HepG2 (cell line): ENCODE results near the gene C1RL. TPM values are rescaled to one million over a fixed set of nuclear protein-coding genes. Genes with fewer than 3 reads are reported as not detected.

Experiments
- ATAC-seq: fragments of 200-7000 bp; cut with Tn5 transposase; 3 replicates; pipeline ENCODE4 v1.9.1; 2020; ENCODE audit warnings: mild to moderate bottlenecking, moderate library complexity
- BruUV-seq: library from RNA; stranded (reverse); fragments of 400-500 nt; replicated peaks from 2 replicates; lab custom pipeline; 2021; lab: Mats Ljungman, UMichigan
- CTCF ChIA-PET: fragments of 300-600 bp; formaldehyde crosslinking; extraction: SDS; loops from one replicate; lab custom pipeline; 2021; ENCODE audit warnings: low total read pairs, inconsistent platforms, low intra/inter-chr PET ratio; lab: Yijun Ruan, JAX
- POLR2A ChIA-PET: fragments of 350-600 bp; sonication (Branson Sonifier 250); formaldehyde crosslinking; loops from one replicate; lab custom pipeline; 2020; ENCODE audit warnings: antibody characterized with exemption, inconsistent platforms; lab: Yijun Ruan, JAX
- DNase-seq: peaks from one replicate; pipeline ENCODE4 v3.0.0-alpha.2; 2015; ENCODE audit warnings: low spot score
- FAIRE-seq: peaks from 3 replicates; lab custom pipeline; 2011; peaks lifted over from hg19 to GRCh38; lab: Jason Lieb, UNC
- H2AFZ ChIP-seq: one replicate; pipeline ENCODE4 v1.6.1; 2011; ENCODE audit warnings: low read length, inconsistent platforms
- H3K27ac ChIP-seq: fragments of 300-600 bp; 3 replicates; pipeline ENCODE4 v1.8.0; 2011; ENCODE audit warnings: mixed run types, mild to moderate bottlenecking, mixed read lengths, low read length, inconsistent platforms; ENCODE audit not compliant: insufficient read depth; ENCODE audit errors: extremely low read length
- H3K27me3 ChIP-seq, 2 experiments: fragments of 200-600 bp in 1 of 2; 2 replicates in 1 of 2; 3 replicates in 1 of 2; pipeline versions ENCODE4 v1.6.0 to v1.8.0; 2011; ENCODE audit warnings: low read length in 2 of 2, mild to moderate bottlenecking in 2 of 2, moderate library complexity in 2 of 2, inconsistent platforms in 1 of 2; ENCODE audit not compliant: insufficient read depth in 2 of 2, control insufficient read depth in 1 of 2
- H3K36me3 ChIP-seq, 2 experiments: fragments of 200-600 bp in 1 of 2; replicated peaks in 1 of 2; 2 replicates in 1 of 2; 3 replicates in 1 of 2; pipeline versions ENCODE4 v1.5.1 to v1.8.0; 2011; ENCODE audit warnings: low read length in 2 of 2, inconsistent platforms in 1 of 2; ENCODE audit not compliant: insufficient read depth in 2 of 2, control insufficient read depth in 1 of 2
- H3K4me1 ChIP-seq: 2 replicates; pipeline ENCODE4 v1.5.1; 2012; ENCODE audit warnings: low read length, inconsistent platforms; ENCODE audit not compliant: insufficient read depth
- H3K4me2 ChIP-seq: 2 replicates; pipeline ENCODE4 v1.6.0; 2011; ENCODE audit warnings: low read depth, low read length, inconsistent platforms
- H3K4me3 ChIP-seq, 3 experiments: fragments of 200-600 bp in 1 of 3; sonication (generic), shearing (Covaris generic) in 1 of 3; replicated peaks in 1 of 3; 2 replicates each; pipeline ENCODE4 v1.5.1; 2011 to 2016; ENCODE audit warnings: low read length in 3 of 3, inconsistent platforms in 2 of 3, low read depth in 2 of 3, mild to moderate bottlenecking in 2 of 3, control low read depth in 1 of 3, mixed read lengths in 1 of 3; ENCODE audit not compliant: insufficient read depth in 1 of 3
- H3K79me2 ChIP-seq: one replicate; pipeline ENCODE4 v1.6.1; 2011; ENCODE audit warnings: low read length, inconsistent platforms; ENCODE audit not compliant: insufficient read depth
- H3K9ac ChIP-seq: 2 replicates; pipeline ENCODE4 v1.6.0; 2011; ENCODE audit warnings: mild to moderate bottlenecking, low read depth, low read length, inconsistent platforms; ENCODE audit not compliant: insufficient read depth
- H3K9me3 ChIP-seq: 2 replicates; pipeline ENCODE4 v1.5.1; 2012; ENCODE audit warnings: mild to moderate bottlenecking, low read length
- H4K20me1 ChIP-seq: 2 replicates; pipeline ENCODE4 v1.6.0; 2011; ENCODE audit warnings: inconsistent platforms, mild to moderate bottlenecking, low read length, moderate library complexity; ENCODE audit not compliant: insufficient read depth
- ARID2 ChIP-seq: sonication (generic); formaldehyde crosslinking; IDR thresholded peaks from 2 replicates; pipeline ENCODE4 v1.8.1; 2022; ENCODE audit warnings: mild to moderate bottlenecking, missing genetic modification reagents, borderline replicate concordance
- ATF7 ChIP-seq, 2 experiments: fragments of 450-650 bp in 1 of 2; sonication (generic) in 1 of 2; formaldehyde crosslinking in 1 of 2; IDR thresholded peaks; 2 replicates each; pipeline versions ENCODE4 v1.4.0 to v1.6.1; 2016 to 2020; ENCODE audit warnings: antibody characterized with exemption in 1 of 2, mild to moderate bottlenecking in 1 of 2, missing genetic modification reagents in 1 of 2
- CREB1 ChIP-seq, 2 experiments: fragments of 450-650 bp in 1 of 2; IDR thresholded peaks; 2 replicates each; pipeline ENCODE4 v1.6.1; 2016 to 2017; ENCODE audit warnings: control low read depth in 1 of 2, mild to moderate bottlenecking in 1 of 2, missing compliant biosample characterization in 1 of 2, missing genetic modification characterization in 1 of 2
- FLYWCH1 ChIP-seq: sonication (generic); formaldehyde crosslinking; IDR thresholded peaks from 2 replicates; pipeline ENCODE4 v1.8.1; 2023; ENCODE audit warnings: mild to moderate bottlenecking, missing genetic modification reagents
- FOXA1 ChIP-seq, 2 experiments: fragments of 450-650 bp in 1 of 2; sonication (generic) in 1 of 2; formaldehyde crosslinking in 1 of 2; IDR thresholded peaks; 2 replicates each; pipeline versions ENCODE4 v1.4.0 to v1.6.1; 2016 to 2020; ENCODE audit warnings: missing genetic modification reagents in 1 of 2
- FOXP1 ChIP-seq, 2 experiments: fragments of 450-650 bp in 1 of 2; IDR thresholded peaks; 2 replicates each; pipeline ENCODE4 v1.6.1; 2017 to 2018; ENCODE audit warnings: antibody characterized with exemption in 1 of 2
- LCORL ChIP-seq, 2 experiments: fragments of 450-650 bp in 1 of 2; sonication (generic) in 1 of 2; formaldehyde crosslinking in 1 of 2; IDR thresholded peaks; 2 replicates each; pipeline versions ENCODE4 v1.5.0 to v1.6.1; 2017 to 2020; ENCODE audit warnings: antibody characterized with exemption in 1 of 2, missing genetic modification reagents in 1 of 2
- MED1 ChIP-seq: sonication (generic); formaldehyde crosslinking; IDR thresholded peaks from 2 replicates; pipeline ENCODE4 v1.4.0; 2020; ENCODE audit warnings: missing genetic modification reagents
- PCBP2 ChIP-seq: fragments of 200-400 bp; formaldehyde crosslinking; optimal IDR thresholded peaks from 2 replicates; pipeline ENCODE3; 2018; ENCODE audit warnings: low read length, low read depth; ENCODE audit not compliant: poor library complexity, severe bottlenecking
- PHB2 ChIP-seq: fragments of 450-650 bp; IDR thresholded peaks from 2 replicates; pipeline ENCODE4 v1.6.1; 2018; ENCODE audit not compliant: partially characterized antibody
- PRMT3 ChIP-seq: sonication (generic); formaldehyde crosslinking; IDR thresholded peaks from 2 replicates; pipeline ENCODE4 v1.8.1; 2022; ENCODE audit warnings: low read depth, mild to moderate bottlenecking, moderate library complexity, missing genetic modification reagents, borderline replicate concordance
- ZFY ChIP-seq: sonication (generic); formaldehyde crosslinking; IDR thresholded peaks from 2 replicates; pipeline ENCODE4 v1.4.0; 2020; ENCODE audit warnings: missing genetic modification reagents
- WGBS: methylation state at CpG from one replicate; pipeline ENCODE4 v1.1.6; 2017; ENCODE audit warnings: low lambda C conversion rate; 5-methylcytosine and 5-hydroxymethylcytosine counted together
- in situ Hi-C: cut with HindIII; loops from 2 replicates; pipeline ENCODE4 v1.10.0; 2017; ENCODE audit warnings: low pct_unique_long_range_greater_than_20kb; ENCODE audit not compliant: extremely low pct_ligation_motif_present
- intact Hi-C: fragments of 100-400 bp; cut with micrococcal nuclease; formaldehyde crosslinking; loops from one replicate; pipeline ENCODE4 v1.10.0; 2022; ENCODE audit not compliant: unreplicated experiment
- polyA plus RNA-seq, 8 experiments: library from polyadenylated mRNA; depleted of rRNA in 3 of 8; stranded (reverse) in 7 of 8; unstranded in 1 of 8; fragments of >200 nt; fragmentation: Illumina TruSeq in 4 of 8; extraction: Trizol in 4 of 8; gene quantifications; 2 replicates each; pipeline versions ENCODE4 v1.2.1 to v1.2.3, GENCODE V29; 2011 to 2016; ENCODE audit warnings: low read depth in 4 of 8, missing spikeins in 1 of 8, mixed read lengths in 1 of 8; ENCODE audit not compliant: insufficient read depth in 1 of 8
- total RNA-seq, 5 experiments: library from RNA; depleted of rRNA; stranded (reverse); fragments of >200 nt; fragmentation: Illumina TruSeq; extraction: Trizol; gene quantifications; 2 replicates each; pipeline ENCODE4 v1.2.3, GENCODE V29; 2016; ENCODE audit warnings: low read depth in 1 of 5
- TF ChIP-seq, protein P1 (sequence below): sonication (generic); formaldehyde crosslinking; IDR thresholded peaks from 2 replicates; pipeline ENCODE4 v1.4.0; 2020; ENCODE audit warnings: missing genetic modification reagents, borderline replicate concordance

Gene C1RL
- total and polyA plus RNA-seq, 2 of the 13 experiments (the other 11 are each of a cell fraction or from before 2014, with no cell fraction given), result 28.9 to 53.1 TPM

DNA sequence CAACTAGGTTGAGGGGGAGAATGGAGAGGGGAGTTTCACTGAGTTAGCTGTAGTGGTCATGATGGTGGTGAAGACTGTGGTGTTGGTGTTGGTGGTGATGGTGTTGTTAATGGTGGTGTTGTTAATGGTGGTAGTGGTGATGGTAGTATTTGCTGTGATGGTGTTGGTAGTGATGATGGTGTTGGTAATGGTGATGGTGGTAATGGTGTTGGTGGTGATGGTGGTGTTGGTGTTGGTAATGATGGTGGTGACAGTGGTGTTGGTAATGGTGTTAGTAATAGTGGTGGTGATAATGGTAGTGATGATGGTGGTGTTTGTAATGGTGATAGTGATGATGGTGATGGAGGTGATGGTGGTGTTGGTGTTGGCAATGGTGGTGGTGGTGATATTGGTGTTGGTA lies 25.9 kb downstream of the C1RL start:
- H3K9ac ChIP-seq, result no peak overlapping the region
- H4K20me1 ChIP-seq, result no peaks in the 10 kb centered on the region
- ATAC-seq, result no peak
- H3K4me1 ChIP-seq, result peaks cover 25% of the 10 kb centered on the region
- H3K9me3 ChIP-seq, result peaks cover 12% of the 10 kb centered on the region; the same call in 1 of the 2 replicates
- POLR2A ChIA-PET, result no interaction called here
- FAIRE-seq, result no peak
- DNase-seq, result no peak
- H3K4me3 ChIP-seq, result no peak overlapping the region
- intact Hi-C loops (no loop called here), in situ Hi-C loops (no loop called here)
- no TSS peak for BruUV-seq
- no peaks in the 10 kb centered on the region for H3K27me3 ChIP-seq
- H3K4me2 ChIP-seq, result no peak overlapping the region
- no peaks in the 10 kb centered on the region for H3K36me3 ChIP-seq
- CTCF ChIA-PET, result interaction anchor here (1.3 kb wide), 1 partner anchor 9 kb away, joined by 3 read pairs; the partner anchor contains the start of gene C1R
- TF ChIP-seq ATF7 (IDR thresholded peaks at IDR 0.05), result 0 out of 2 replicates have a peak, but pooled peaks have one; percentile 10
- TF ChIP-seq ATF7 (CRISPR knock-in tag; IDR thresholded peaks at IDR 0.05), result no peak
- TF ChIP-seq FOXA1 (IDR thresholded peaks at IDR 0.05), result peak; percentile 18; the same call in 1 of the 2 replicates
- TF ChIP-seq FOXA1 (CRISPR knock-in tag; IDR thresholded peaks at IDR 0.05), result no peak
- peak; percentile 84 for TF ChIP-seq PHB2
- no peak for TF ChIP-seq MED1 (CRISPR knock-in tag)
- TF ChIP-seq PRMT3 (CRISPR knock-in tag), result no peak
- TF ChIP-seq LCORL (IDR thresholded peaks at IDR 0.05), result 0 out of 2 replicates have a peak, but pooled peaks have one; percentile 11
- TF ChIP-seq LCORL (CRISPR knock-in tag; IDR thresholded peaks at IDR 0.05), result no peak
- TF ChIP-seq CREB1 (IDR thresholded peaks at IDR 0.05), result peak; percentile 81; the same call in 1 of the 2 replicates
- no peak for TF ChIP-seq CREB1 (CRISPR knock-in tag; IDR thresholded peaks at IDR 0.05)
- H2AFZ ChIP-seq, result no peak overlapping the region
- no peak overlapping the region for H3K27ac ChIP-seq
- no peaks in the 10 kb centered on the region for H3K79me2 ChIP-seq

DNA sequence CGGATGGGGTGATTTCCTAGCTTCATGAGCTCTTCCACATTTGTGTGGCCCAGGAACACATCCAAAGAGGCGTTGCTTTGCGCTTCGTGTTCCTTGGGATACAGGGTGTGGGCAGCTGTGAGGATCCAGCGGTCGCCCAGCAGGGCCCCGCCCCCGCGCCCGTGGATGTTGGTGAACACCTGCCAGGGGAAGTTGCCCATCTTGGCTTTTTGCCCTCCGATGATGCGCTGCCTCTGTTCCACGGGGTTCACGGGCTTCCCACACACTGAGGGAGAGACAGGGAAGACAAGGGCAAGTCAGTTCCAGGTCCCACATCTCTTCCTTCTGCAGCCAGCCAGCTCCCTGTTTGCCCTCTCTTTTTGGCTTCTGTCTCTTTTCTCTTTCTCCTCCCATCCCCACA lies 28.0 kb downstream of the C1RL start:
- Histone ChIP-seq H3K4me1 (peaks cover 25% of the 10 kb centered on the region), H3K36me3 (no peaks in the 10 kb centered on the region), H3K9ac (no peak overlapping the region), H3K79me2 (no peaks in the 10 kb centered on the region), H3K4me3 (no peak overlapping the region), H3K27ac (no peak overlapping the region), H3K27me3 (no peaks in the 10 kb centered on the region), H3K4me2 (no peak overlapping the region), H2AFZ (no peak overlapping the region), H3K9me3 (peaks cover 12% of the 10 kb centered on the region; the same call in 1 of the 2 replicates), H4K20me1 (no peaks in the 10 kb centered on the region)
- BruUV-seq, result no TSS peak
- ChIA-PET POLR2A (no interaction called here), CTCF (no interaction called here)
- intact Hi-C loops (no loop called here), in situ Hi-C loops (no loop called here)
- ATAC-seq (no peak), FAIRE-seq (no peak), DNase-seq (no peak)
- WGBS, result 91% methylated on average over 6 of the region's 14 CpGs
- TF ChIP-seq ZFY (no peak), FLYWCH1 (CRISPR knock-in tag) (no peak), FOXP1 (IDR thresholded peaks at IDR 0.05) (no peak), FOXP1 (CRISPR knock-in tag; IDR thresholded peaks at IDR 0.05) (no peak), PCBP2 (no peak), ARID2 (CRISPR knock-in tag) (no peak)
- TF ChIP-seq, protein P1, sequence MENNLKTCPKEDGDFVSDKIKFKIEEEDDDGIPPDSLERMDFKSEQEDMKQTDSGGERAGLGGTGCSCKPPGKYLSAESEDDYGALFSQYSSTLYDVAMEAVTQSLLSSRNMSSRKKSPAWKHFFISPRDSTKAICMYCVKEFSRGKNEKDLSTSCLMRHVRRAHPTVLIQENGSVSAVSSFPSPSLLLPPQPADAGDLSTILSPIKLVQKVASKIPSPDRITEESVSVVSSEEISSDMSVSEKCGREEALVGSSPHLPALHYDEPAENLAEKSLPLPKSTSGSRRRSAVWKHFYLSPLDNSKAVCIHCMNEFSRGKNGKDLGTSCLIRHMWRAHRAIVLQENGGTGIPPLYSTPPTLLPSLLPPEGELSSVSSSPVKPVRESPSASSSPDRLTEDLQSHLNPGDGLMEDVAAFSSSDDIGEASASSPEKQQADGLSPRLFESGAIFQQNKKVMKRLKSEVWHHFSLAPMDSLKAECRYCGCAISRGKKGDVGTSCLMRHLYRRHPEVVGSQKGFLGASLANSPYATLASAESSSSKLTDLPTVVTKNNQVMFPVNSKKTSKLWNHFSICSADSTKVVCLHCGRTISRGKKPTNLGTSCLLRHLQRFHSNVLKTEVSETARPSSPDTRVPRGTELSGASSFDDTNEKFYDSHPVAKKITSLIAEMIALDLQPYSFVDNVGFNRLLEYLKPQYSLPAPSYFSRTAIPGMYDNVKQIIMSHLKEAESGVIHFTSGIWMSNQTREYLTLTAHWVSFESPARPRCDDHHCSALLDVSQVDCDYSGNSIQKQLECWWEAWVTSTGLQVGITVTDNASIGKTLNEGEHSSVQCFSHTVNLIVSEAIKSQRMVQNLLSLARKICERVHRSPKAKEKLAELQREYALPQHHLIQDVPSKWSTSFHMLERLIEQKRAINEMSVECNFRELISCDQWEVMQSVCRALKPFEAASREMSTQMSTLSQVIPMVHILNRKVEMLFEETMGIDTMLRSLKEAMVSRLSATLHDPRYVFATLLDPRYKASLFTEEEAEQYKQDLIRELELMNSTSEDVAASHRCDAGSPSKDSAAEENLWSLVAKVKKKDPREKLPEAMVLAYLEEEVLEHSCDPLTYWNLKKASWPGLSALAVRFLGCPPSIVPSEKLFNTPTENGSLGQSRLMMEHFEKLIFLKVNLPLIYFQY (CRISPR knock-in tag), result no peak
